SK-N-SH (cell line): ENCODE measurements around the gene PHACTR3. TPM values are rescaled to one million over a fixed set of nuclear protein-coding genes. Genes with fewer than 3 reads are reported as not detected.

ENCODE experiments used
- CTCF ChIA-PET: fragments of 300-600, 350-600 bp; formaldehyde crosslinking; extraction: SDS; loops from one replicate; lab custom pipeline; 2021; lab: Yijun Ruan, JAX
- POLR2A ChIA-PET: fragments of 350-600 bp; sonication (Branson Sonifier 250); formaldehyde crosslinking; extraction: SDS; loops from one replicate; lab custom pipeline; 2020; ENCODE audit warnings: antibody characterized with exemption, inconsistent platforms; lab: Yijun Ruan, JAX
- DNase-seq: peaks from one replicate; pipeline ENCODE4 v3.0.0; 2012
- H2AFZ ChIP-seq: fragments of 200-600 bp; sonication (generic); 2 replicates; pipeline ENCODE4 v1.8.1; 2016; ENCODE audit warnings: antibody characterized with exemption, mild to moderate bottlenecking, low read depth
- H3F3A ChIP-seq: fragments of 200-600 bp; sonication (generic); replicated peaks from 2 replicates; pipeline ENCODE3; 2016; ENCODE audit warnings: antibody characterized with exemption, mild to moderate bottlenecking; ENCODE audit not compliant: insufficient read depth
- H3K27ac ChIP-seq, 2 experiments: fragments of 200-500 bp in 1 of 2; fragments of 200-600 bp in 1 of 2; sonication (Bioruptor generic) in 1 of 2; sonication (generic), shearing (Covaris generic) in 1 of 2; 2 replicates each; pipeline versions ENCODE4 v1.5.1 to v1.6.1; 2014 to 2016; ENCODE audit warnings: low read depth in 2 of 2, inconsistent platforms in 1 of 2, low read length in 1 of 2, mild to moderate bottlenecking in 1 of 2, mixed read lengths in 1 of 2
- H3K27me3 ChIP-seq: fragments of 200-600 bp; sonication (generic), shearing (Covaris generic); 2 replicates; pipeline ENCODE4 v1.6.1; 2016; ENCODE audit warnings: mixed run types; ENCODE audit not compliant: insufficient read depth
- H3K36me3 ChIP-seq, 2 experiments: fragments of 200-500 bp in 1 of 2; fragments of 200-600 bp in 1 of 2; sonication (Bioruptor generic) in 1 of 2; sonication (generic) in 1 of 2; replicated peaks in 1 of 2; 2 replicates each; pipeline versions ENCODE3 to v1.5.1; 2014 to 2016; ENCODE audit warnings: low read length in 1 of 2, mild to moderate bottlenecking in 1 of 2; ENCODE audit not compliant: insufficient read depth in 2 of 2, control insufficient read depth in 1 of 2
- H3K4me1 ChIP-seq, 2 experiments: fragments of 200-500 bp in 1 of 2; fragments of 200-600 bp in 1 of 2; sonication (Bioruptor generic) in 1 of 2; sonication (generic), shearing (Covaris generic) in 1 of 2; 2 replicates each; pipeline versions ENCODE4 v1.5.1 to v1.6.1; 2014 to 2016; ENCODE audit warnings: low read depth in 1 of 2, low read length in 1 of 2, mixed run types in 1 of 2; ENCODE audit not compliant: insufficient read depth in 2 of 2, control insufficient read depth in 1 of 2
- H3K4me2 ChIP-seq: fragments of 200-600 bp; sonication (generic), shearing (Covaris generic); 2 replicates; pipeline ENCODE4 v1.6.1; 2017; ENCODE audit warnings: mixed run types
- H3K4me3 ChIP-seq, 2 experiments: fragments of 200-500 bp in 1 of 2; fragments of 200-600 bp in 1 of 2; sonication (Bioruptor generic) in 1 of 2; sonication (generic), shearing (Covaris generic) in 1 of 2; 2 replicates each; pipeline versions ENCODE4 v1.5.1 to v1.8.1; 2014 to 2016; ENCODE audit warnings: low read depth in 2 of 2, inconsistent platforms in 1 of 2, low read length in 1 of 2, mild to moderate bottlenecking in 1 of 2, mixed read lengths in 1 of 2, moderate library complexity in 1 of 2
- H3K79me2 ChIP-seq: fragments of 200-600 bp; sonication (generic); 2 replicates; pipeline ENCODE4 v1.8.1; 2017; ENCODE audit warnings: mild to moderate bottlenecking; ENCODE audit not compliant: insufficient read depth
- H3K9ac ChIP-seq: fragments of 200-600 bp; sonication (generic); 2 replicates; pipeline ENCODE4 v1.6.1; 2017; ENCODE audit warnings: mixed run types
- H3K9me2 ChIP-seq: fragments of 200-600 bp; sonication (generic); 2 replicates; pipeline ENCODE4 v1.6.1; 2017; ENCODE audit warnings: mixed run types
- H3K9me3 ChIP-seq: fragments of 200-600 bp; sonication (generic); 2 replicates; pipeline ENCODE4 v1.6.1; 2017; ENCODE audit warnings: mixed run types, mild to moderate bottlenecking, moderate library complexity
- H4K20me1 ChIP-seq: fragments of 200-600 bp; sonication (generic); 2 replicates; pipeline ENCODE4 v1.6.1; 2017; ENCODE audit warnings: mild to moderate bottlenecking, mixed run types; ENCODE audit not compliant: insufficient read depth
- ELF1 ChIP-seq: IDR thresholded peaks from 2 replicates; pipeline ENCODE4 v1.4.0; 2012
- EZH2phosphoT487 ChIP-seq: fragments of 200-600 bp; sonication (generic); IDR thresholded peaks from 2 replicates; pipeline ENCODE4 v1.6.1; 2017; ENCODE audit warnings: low read depth, mixed run types, mild to moderate bottlenecking, antibody characterized with exemption, moderate library complexity, borderline replicate concordance
- FOSL2 ChIP-seq: IDR thresholded peaks from 2 replicates; pipeline ENCODE4 v1.4.0; 2012; ENCODE audit warnings: low read depth, mild to moderate bottlenecking, moderate library complexity, borderline replicate concordance
- FOXJ3 ChIP-seq: sonication (generic); formaldehyde crosslinking; IDR thresholded peaks from 2 replicates; pipeline ENCODE4 v1.5.1; 2020; ENCODE audit warnings: mild to moderate bottlenecking, missing genetic modification reagents
- FOXM1 ChIP-seq: IDR thresholded peaks from 2 replicates; pipeline ENCODE4 v1.4.0; 2012; ENCODE audit warnings: low read depth, mild to moderate bottlenecking
- GATA2 ChIP-seq: sonication (generic); formaldehyde crosslinking; IDR thresholded peaks from 2 replicates; pipeline ENCODE4 v1.5.0; 2020; ENCODE audit warnings: mild to moderate bottlenecking, missing genetic modification reagents
- MXI1 ChIP-seq: IDR thresholded peaks from 2 replicates; pipeline ENCODE4 v1.6.1; 2012; ENCODE audit warnings: mild to moderate bottlenecking, low read depth, low read length, improper control_type of control experiment
- POLR2AphosphoS5 ChIP-seq: IDR thresholded peaks from 2 replicates; pipeline ENCODE4 v1.6.1; 2012; ENCODE audit warnings: low read depth, low read length
- RCOR1 ChIP-seq: fragments of 150-350 bp; IDR thresholded peaks from 2 replicates; pipeline ENCODE4 v1.6.1; 2017; ENCODE audit warnings: antibody characterized with exemption, low read length
- RFX5 ChIP-seq: IDR thresholded peaks from 2 replicates; pipeline ENCODE4 v1.6.1; 2012; ENCODE audit warnings: mild to moderate bottlenecking, improper control_type of control experiment, low read length
- SMC3 ChIP-seq: IDR thresholded peaks from 2 replicates; pipeline ENCODE4 v1.6.1; 2012; ENCODE audit warnings: low read depth, low read length, improper control_type of control experiment
- TAF1 ChIP-seq: IDR thresholded peaks from 2 replicates; pipeline ENCODE4 v1.6.1; 2012; ENCODE audit warnings: low read depth, mild to moderate bottlenecking, low read length, moderate library complexity, borderline replicate concordance
- TEAD4 ChIP-seq: IDR thresholded peaks from 2 replicates; pipeline ENCODE4 v1.4.0; 2012; ENCODE audit warnings: mild to moderate bottlenecking, borderline replicate concordance; ENCODE audit not compliant: insufficient read depth
- YY1 ChIP-seq: IDR thresholded peaks from 2 replicates; pipeline ENCODE4 v1.4.0; 2012; ENCODE audit warnings: low read depth, mild to moderate bottlenecking
- WGBS: methylation state at CpG from one replicate; pipeline ENCODE4 v1.1.6; 2017; ENCODE audit warnings: low lambda C conversion rate; 5-methylcytosine and 5-hydroxymethylcytosine counted together
- polyA plus RNA-seq, 3 experiments: library from polyadenylated mRNA; depleted of rRNA; stranded (reverse); fragments of >200 nt; gene quantifications; 2 replicates each; pipeline ENCODE4 v1.2.3, GENCODE V29; 2012
- TF ChIP-seq, protein P1 (sequence below): IDR thresholded peaks from 2 replicates; pipeline ENCODE4 v1.4.0; 2012; ENCODE audit warnings: low read depth
- TF ChIP-seq, protein P2 (sequence below): fragments of 150-350 bp; IDR thresholded peaks from 2 replicates; pipeline ENCODE4 v1.6.1; 2016; ENCODE audit warnings: mild to moderate bottlenecking, low read depth, low read length
- TF ChIP-seq, protein P3 (sequence below): IDR thresholded peaks from 2 replicates; pipeline ENCODE4 v1.6.1; 2012; ENCODE audit warnings: mild to moderate bottlenecking, low read depth, low read length, moderate library complexity

The PHACTR3 gene
- polyA plus RNA-seq, 1 of the 3 experiments (the other 2 are of a cell fraction): 0.10 TPM

DNA sequence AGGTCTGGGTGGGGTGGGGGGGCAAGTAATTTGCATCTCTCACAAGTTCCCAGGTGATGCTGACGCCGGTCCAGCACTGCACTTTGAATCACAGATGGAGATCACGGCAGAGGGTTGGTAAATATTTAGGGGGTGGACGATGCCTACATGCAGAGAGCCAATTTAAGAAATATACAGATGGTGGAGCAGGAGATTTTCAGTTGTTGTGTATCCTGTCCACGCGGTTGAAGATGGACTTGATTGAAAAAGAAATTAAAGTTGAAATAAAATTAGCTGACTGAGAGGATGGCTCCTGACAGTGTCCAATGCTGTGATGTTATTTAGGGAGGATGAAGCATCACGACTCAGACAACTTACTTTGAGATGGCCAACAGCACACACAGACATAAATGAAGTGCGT is 74.6 kb downstream of the PHACTR3 start (continued):
- TF ChIP-seq RCOR1: no peak
- no peak for TF ChIP-seq FOXJ3 (CRISPR knock-in tag)
- no peak for TF ChIP-seq TEAD4
- no peak for TF ChIP-seq GATA2
- TF ChIP-seq, protein P1, sequence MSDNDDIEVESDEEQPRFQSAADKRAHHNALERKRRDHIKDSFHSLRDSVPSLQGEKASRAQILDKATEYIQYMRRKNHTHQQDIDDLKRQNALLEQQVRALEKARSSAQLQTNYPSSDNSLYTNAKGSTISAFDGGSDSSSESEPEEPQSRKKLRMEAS: no peak
- TF ChIP-seq RFX5: no peak
- no peak for TF ChIP-seq MXI1
- TF ChIP-seq, all 33 proteins: peak for 0

DNA sequence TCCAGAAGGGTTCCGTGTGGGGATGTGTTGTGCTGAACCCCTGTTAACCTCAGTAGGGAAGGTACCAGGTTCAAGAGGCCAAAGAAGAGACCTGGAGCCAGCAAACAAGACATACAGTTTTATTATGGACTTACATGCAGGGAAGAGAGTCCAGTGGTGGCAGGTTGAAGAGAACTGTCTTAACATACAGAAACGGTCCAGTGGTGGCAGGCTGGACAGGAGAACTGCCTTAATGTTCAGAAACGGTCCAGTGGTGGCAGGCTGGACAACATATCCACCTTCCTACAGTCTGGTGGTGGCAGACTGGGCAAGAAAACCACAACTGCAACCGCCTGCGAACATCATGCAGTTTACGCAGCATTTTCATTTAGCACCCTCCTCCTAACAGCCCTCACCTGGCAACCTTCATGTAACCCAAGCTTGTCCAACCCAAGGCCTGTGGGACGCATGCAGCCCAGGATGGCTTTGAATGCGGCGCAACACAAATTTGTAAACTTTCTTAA is 75.9 kb downstream of the PHACTR3 start:
- CTCF ChIA-PET: interaction anchor here (0.6 kb wide), 1 partner anchor 119 kb away, joined by 4 read pairs; no protein-coding TSS in a partner anchor
- Histone ChIP-seq H3K4me2 (no peak overlapping the region), H3F3A (no peaks in the 10 kb centered on the region), H3K36me3 (no peaks in the 10 kb centered on the region), H3K4me1 (peaks cover 0 to 7% of the 10 kb centered on the region in 2 experiments; a peak in 1 of 4 replicates), H3K79me2 (no peaks in the 10 kb centered on the region), H3K9ac (no peak overlapping the region), H3K9me3 (no peaks in the 10 kb centered on the region), H2AFZ (no peak overlapping the region)
- DNase-seq: no peak
- POLR2A ChIA-PET: no interaction called here
- no peak for TF ChIP-seq RCOR1
- no peak for TF ChIP-seq RFX5
- TF ChIP-seq YY1: no peak
- TF ChIP-seq ELF1: no peak
- TF ChIP-seq, protein P1: no peak
- TF ChIP-seq TAF1: no peak
- TF ChIP-seq, protein P2, sequence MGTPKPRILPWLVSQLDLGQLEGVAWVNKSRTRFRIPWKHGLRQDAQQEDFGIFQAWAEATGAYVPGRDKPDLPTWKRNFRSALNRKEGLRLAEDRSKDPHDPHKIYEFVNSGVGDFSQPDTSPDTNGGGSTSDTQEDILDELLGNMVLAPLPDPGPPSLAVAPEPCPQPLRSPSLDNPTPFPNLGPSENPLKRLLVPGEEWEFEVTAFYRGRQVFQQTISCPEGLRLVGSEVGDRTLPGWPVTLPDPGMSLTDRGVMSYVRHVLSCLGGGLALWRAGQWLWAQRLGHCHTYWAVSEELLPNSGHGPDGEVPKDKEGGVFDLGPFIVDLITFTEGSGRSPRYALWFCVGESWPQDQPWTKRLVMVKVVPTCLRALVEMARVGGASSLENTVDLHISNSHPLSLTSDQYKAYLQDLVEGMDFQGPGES: no peak
- no peak for TF ChIP-seq FOXM1
- TF ChIP-seq FOSL2: no peak
- no peak for TF ChIP-seq EZH2phosphoT487
- no peak for TF ChIP-seq MXI1
- TF ChIP-seq, protein P3, sequence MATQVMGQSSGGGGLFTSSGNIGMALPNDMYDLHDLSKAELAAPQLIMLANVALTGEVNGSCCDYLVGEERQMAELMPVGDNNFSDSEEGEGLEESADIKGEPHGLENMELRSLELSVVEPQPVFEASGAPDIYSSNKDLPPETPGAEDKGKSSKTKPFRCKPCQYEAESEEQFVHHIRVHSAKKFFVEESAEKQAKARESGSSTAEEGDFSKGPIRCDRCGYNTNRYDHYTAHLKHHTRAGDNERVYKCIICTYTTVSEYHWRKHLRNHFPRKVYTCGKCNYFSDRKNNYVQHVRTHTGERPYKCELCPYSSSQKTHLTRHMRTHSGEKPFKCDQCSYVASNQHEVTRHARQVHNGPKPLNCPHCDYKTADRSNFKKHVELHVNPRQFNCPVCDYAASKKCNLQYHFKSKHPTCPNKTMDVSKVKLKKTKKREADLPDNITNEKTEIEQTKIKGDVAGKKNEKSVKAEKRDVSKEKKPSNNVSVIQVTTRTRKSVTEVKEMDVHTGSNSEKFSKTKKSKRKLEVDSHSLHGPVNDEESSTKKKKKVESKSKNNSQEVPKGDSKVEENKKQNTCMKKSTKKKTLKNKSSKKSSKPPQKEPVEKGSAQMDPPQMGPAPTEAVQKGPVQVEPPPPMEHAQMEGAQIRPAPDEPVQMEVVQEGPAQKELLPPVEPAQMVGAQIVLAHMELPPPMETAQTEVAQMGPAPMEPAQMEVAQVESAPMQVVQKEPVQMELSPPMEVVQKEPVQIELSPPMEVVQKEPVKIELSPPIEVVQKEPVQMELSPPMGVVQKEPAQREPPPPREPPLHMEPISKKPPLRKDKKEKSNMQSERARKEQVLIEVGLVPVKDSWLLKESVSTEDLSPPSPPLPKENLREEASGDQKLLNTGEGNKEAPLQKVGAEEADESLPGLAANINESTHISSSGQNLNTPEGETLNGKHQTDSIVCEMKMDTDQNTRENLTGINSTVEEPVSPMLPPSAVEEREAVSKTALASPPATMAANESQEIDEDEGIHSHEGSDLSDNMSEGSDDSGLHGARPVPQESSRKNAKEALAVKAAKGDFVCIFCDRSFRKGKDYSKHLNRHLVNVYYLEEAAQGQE: no peak
- TF ChIP-seq POLR2AphosphoS5: no peak
- no peak for TF ChIP-seq FOXJ3 (CRISPR knock-in tag)
- no peak for TF ChIP-seq SMC3
- TF ChIP-seq, all 33 proteins: peak for 0
- Histone ChIP-seq H3K27ac (no peak overlapping the region), H3K9me2 (no peaks in the 10 kb centered on the region), H3K4me3 (no peak overlapping the region), H4K20me1 (no peaks in the 10 kb centered on the region), H3K27me3 (no peaks in the 10 kb centered on the region)
- WGBS: 57% methylated on average over 9 of the region's 9 CpGs
